Hepatocyte (in vitro differentiated cells): ENCODE measurements around the gene RAB2B. TPM values are rescaled to one million over a fixed set of nuclear protein-coding genes. Genes with fewer than 3 reads are reported as not detected.

Experiments
- DNase-seq: peaks from one replicate; pipeline ENCODE4 v3.0.0-alpha.2; 2016; ENCODE audit warnings: low spot score
- H2AFZ ChIP-seq: fragments of 200-600 bp; sonication (generic); 2 replicates; pipeline ENCODE4 v1.6.0; 2016; ENCODE audit warnings: antibody characterized with exemption, mild to moderate bottlenecking
- H3K27ac ChIP-seq: fragments of 200-600 bp; sonication (generic); 2 replicates; pipeline ENCODE4 v1.5.1; 2016; ENCODE audit warnings: mild to moderate bottlenecking
- H3K27me3 ChIP-seq: fragments of 200-600 bp; sonication (generic); 2 replicates; pipeline ENCODE4 v1.6.1; 2016
- H3K36me3 ChIP-seq: fragments of 200-600 bp; sonication (generic); replicated peaks from 2 replicates; pipeline ENCODE4 v1.5.1; 2016; ENCODE audit warnings: low read depth; ENCODE audit not compliant: insufficient read depth
- H3K4me1 ChIP-seq: fragments of 200-600 bp; sonication (generic); 2 replicates; pipeline ENCODE4 v1.5.1; 2016; ENCODE audit warnings: mild to moderate bottlenecking, moderate library complexity; ENCODE audit not compliant: insufficient read depth
- H3K4me2 ChIP-seq: fragments of 200-600 bp; sonication (generic); 2 replicates; pipeline ENCODE4 v1.6.0; 2016
- H3K4me3 ChIP-seq: fragments of 200-600 bp; sonication (generic); 2 replicates; pipeline ENCODE4 v1.5.1; 2016; ENCODE audit warnings: mild to moderate bottlenecking
- H3K79me2 ChIP-seq: fragments of 200-600 bp; sonication (generic); 2 replicates; pipeline ENCODE4 v1.6.0; 2017; ENCODE audit warnings: mild to moderate bottlenecking
- H3K9me2 ChIP-seq: fragments of 200-600 bp; sonication (generic); replicated peaks from 2 replicates; pipeline ENCODE4 v1.6.0; 2017; ENCODE audit warnings: mild to moderate bottlenecking; ENCODE audit not compliant: insufficient read depth
- H3K9me3 ChIP-seq: fragments of 200-600 bp; sonication (generic); 2 replicates; pipeline ENCODE4 v1.5.1; 2016; ENCODE audit warnings: low read depth, mild to moderate bottlenecking
- H4K20me1 ChIP-seq: fragments of 200-600 bp; sonication (generic); 2 replicates; pipeline ENCODE4 v1.6.0; 2016; ENCODE audit warnings: mild to moderate bottlenecking; ENCODE audit not compliant: insufficient read depth, poor library complexity, severe bottlenecking
- EZH2 ChIP-seq: fragments of 200-600 bp; sonication (generic); IDR thresholded peaks from 2 replicates; pipeline ENCODE4 v1.6.1; 2016; ENCODE audit warnings: antibody characterized with exemption, mild to moderate bottlenecking, borderline replicate concordance
- EZH2phosphoT487 ChIP-seq: fragments of 200-600 bp; sonication (generic); IDR thresholded peaks from one replicate; pipeline ENCODE4 v1.6.1; 2018; ENCODE audit warnings: antibody characterized with exemption, mild to moderate bottlenecking, low read depth, moderate library complexity; ENCODE audit not compliant: unreplicated experiment, severe bottlenecking
- WGBS: methylation state at CpG from one replicate; pipeline ENCODE4 v1.1.6; 2016; ENCODE audit warnings: low lambda C conversion rate; ENCODE audit errors: missing lambda C conversion rate; 5-methylcytosine and 5-hydroxymethylcytosine counted together
- polyA plus RNA-seq: library from polyadenylated mRNA; unstranded; fragments of >200 nt; fragmentation: Nextera tagmentation; extraction: Ambion mirVana; gene quantifications from 2 replicates; pipeline ENCODE4 v1.2.1, GENCODE V29; 2016
- total RNA-seq: library from RNA; depleted of rRNA; stranded (reverse); fragments of >200 nt; gene quantifications from 2 replicates; pipeline ENCODE4 v1.2.3, GENCODE V29; 2014
- TF ChIP-seq, protein P1 (sequence below): fragments of 200-600 bp; sonication (generic); IDR thresholded peaks from 2 replicates; pipeline ENCODE4 v1.5.1; 2016; ENCODE audit warnings: antibody characterized with exemption, mild to moderate bottlenecking; ENCODE audit not compliant: poor library complexity

Gene RAB2B
- total and polyA plus RNA-seq, 2 experiments from 2014 or later: 12.8 to 20.7 TPM

DNA sequence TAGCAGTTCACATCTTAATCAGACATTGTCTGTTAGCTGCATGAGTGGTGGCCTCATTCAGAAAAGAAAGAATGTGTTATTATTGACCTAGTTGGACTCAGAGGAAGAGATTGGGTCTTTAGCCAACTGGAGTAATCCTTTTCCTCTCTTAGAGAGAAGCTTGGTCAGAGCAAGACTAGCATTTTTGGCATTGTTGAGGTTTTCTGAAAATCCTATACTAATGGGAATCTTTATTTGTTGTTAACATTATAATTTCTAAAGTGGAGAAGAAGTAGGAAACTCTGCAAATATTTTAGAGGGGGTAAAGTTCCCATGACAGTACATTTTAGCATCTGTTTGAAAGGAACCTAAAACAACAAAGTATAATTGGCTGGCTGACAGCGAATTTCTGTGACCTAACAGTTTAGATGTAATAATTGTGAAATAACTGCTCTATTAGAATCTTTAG lies 9.9 kb upstream of the RAB2B start:
- WGBS: 91% methylated on average over 1 of the region's 1 CpG
- Histone ChIP-seq H3K4me1 (no peaks in the 10 kb centered on the region), H3K4me3 (no peak overlapping the region), H3K36me3 (no peaks in the 10 kb centered on the region), H3K27me3 (no peaks in the 10 kb centered on the region), H2AFZ (no peak overlapping the region), H3K27ac (no peak overlapping the region), H4K20me1 (peaks cover under 1% of the 10 kb centered on the region), H3K9me2 (no peaks in the 10 kb centered on the region), H3K4me2 (no peak overlapping the region), H3K9me3 (no peaks in the 10 kb centered on the region), H3K79me2 (peaks cover 22% of the 10 kb centered on the region)
- TF ChIP-seq EZH2phosphoT487 (no peak), EZH2 (no peak)
- TF ChIP-seq, protein P1, sequence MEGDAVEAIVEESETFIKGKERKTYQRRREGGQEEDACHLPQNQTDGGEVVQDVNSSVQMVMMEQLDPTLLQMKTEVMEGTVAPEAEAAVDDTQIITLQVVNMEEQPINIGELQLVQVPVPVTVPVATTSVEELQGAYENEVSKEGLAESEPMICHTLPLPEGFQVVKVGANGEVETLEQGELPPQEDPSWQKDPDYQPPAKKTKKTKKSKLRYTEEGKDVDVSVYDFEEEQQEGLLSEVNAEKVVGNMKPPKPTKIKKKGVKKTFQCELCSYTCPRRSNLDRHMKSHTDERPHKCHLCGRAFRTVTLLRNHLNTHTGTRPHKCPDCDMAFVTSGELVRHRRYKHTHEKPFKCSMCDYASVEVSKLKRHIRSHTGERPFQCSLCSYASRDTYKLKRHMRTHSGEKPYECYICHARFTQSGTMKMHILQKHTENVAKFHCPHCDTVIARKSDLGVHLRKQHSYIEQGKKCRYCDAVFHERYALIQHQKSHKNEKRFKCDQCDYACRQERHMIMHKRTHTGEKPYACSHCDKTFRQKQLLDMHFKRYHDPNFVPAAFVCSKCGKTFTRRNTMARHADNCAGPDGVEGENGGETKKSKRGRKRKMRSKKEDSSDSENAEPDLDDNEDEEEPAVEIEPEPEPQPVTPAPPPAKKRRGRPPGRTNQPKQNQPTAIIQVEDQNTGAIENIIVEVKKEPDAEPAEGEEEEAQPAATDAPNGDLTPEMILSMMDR: no peak
- DNase-seq: no peak

DNA sequence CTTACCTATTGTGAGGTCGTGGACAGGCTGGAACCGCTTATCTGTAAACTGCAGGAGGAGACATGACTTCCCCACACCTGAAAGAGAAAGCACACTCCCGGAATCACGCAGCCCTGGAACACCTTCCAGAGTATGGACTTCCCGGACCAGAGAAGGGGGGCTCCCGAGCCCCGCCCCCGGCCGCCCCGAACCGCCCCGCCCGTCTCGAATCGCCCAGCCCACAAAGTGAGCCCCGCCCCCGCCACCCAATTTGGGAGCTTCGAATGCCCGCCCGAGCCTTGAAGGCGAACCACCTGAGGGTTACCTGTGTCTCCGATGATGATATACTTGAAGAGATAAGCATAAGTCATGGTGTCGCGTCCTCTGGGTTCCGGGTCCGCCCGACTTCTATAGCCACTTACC lies 235 bp downstream of the RAB2B start:
- Histone ChIP-seq H3K4me1 (peaks cover 5% of the 10 kb centered on the region), H2AFZ (peak overlapping the region; percentile 57), H3K9me2 (no peaks in the 10 kb centered on the region), H3K4me2 (peak overlapping the region; percentile 75), H3K27me3 (no peaks in the 10 kb centered on the region), H3K27ac (peak overlapping the region; percentile 88), H3K4me3 (peak overlapping the region; percentile 59), H3K79me2 (peaks cover 55% of the 10 kb centered on the region), H3K36me3 (peaks cover 2% of the 10 kb centered on the region), H3K9me3 (no peaks in the 10 kb centered on the region), H4K20me1 (peaks cover 2% of the 10 kb centered on the region)
- TF ChIP-seq, protein P1: no peak
- TF ChIP-seq EZH2phosphoT487 (no peak), EZH2 (no peak)
- DNase-seq: peak; percentile 93
- under 1% methylated on average over 26 of the region's 27 CpGs for WGBS

DNA sequence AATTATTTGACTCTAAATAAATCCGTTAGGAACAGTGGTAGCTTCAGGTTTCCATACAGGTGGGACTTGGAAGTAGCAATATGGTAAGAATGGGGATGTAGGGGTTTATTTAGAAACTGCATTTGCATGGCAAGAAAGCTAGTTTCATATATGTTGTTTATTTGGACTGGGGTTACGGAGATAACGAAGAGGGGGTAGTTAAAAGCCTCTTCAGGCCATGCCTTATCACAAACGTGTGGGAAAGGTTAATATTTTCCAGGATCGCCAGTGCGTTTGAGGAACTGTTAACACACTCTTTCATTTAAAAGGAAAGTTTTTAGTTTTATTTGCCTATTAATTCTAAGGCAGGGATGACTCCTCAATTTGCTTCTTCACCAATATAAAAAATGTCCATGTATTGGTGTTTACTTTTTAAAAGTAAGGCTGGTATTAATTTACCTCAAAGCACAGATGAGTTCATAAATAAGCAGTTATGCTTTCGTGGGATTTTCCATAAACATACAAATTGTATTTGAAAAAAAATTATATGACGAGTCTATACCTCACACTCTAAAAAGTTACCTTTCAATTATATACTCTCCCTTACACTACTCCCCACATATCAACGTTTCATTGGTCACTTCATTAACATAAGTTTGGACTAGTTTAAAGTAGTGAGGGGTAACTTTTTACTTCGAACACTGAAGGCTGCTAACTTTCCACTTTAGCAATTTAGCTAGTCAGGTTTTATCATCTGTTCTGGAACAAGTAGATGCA lies 814 bp downstream of the RAB2B start:
- Histone ChIP-seq H3K4me3 (peak overlapping the region; percentile 59), H3K79me2 (peaks cover 49% of the 10 kb centered on the region), H3K4me2 (peak overlapping the region; percentile 75), H2AFZ (peak overlapping the region; percentile 57), H3K9me3 (no peaks in the 10 kb centered on the region), H3K36me3 (no peaks in the 10 kb centered on the region), H4K20me1 (no peaks in the 10 kb centered on the region), H3K27me3 (no peaks in the 10 kb centered on the region), H3K9me2 (no peaks in the 10 kb centered on the region), H3K4me1 (peaks cover 5% of the 10 kb centered on the region), H3K27ac (peak overlapping the region; percentile 88)
- WGBS: 32% methylated on average over 10 of the region's 10 CpGs
- no peak for DNase-seq
- TF ChIP-seq EZH2 (no peak), EZH2phosphoT487 (no peak)
- TF ChIP-seq, protein P1: no peak
